GM19043 (cell line): Measurements from ENCODE around the gene PDLIM1.
"Not testable (repeated sequence)": the region's sequence is repeated elsewhere in the genome, so short reads cannot be mapped to it uniquely, and the experiment has no call there.

Source experiments
- ATAC-seq: cut with Tn5 transposase; IDR thresholded peaks from one replicate; pipeline ENCODE4 v1.9.1; 2021; ENCODE audit warnings: low read depth; ENCODE audit not compliant: unreplicated experiment

Gene PDLIM1

GRCh38 chr10:95217476-95217875 lies 73.3 kb downstream of the PDLIM1 start:
- ATAC-seq = no peak

- peak; percentile 81 for ATAC-seq
Observed at GRCh38 chr10:95214793-95215192, 76.0 kb downstream of the PDLIM1 start.

- ATAC-seq = no peak
Observed at GRCh38 chr10:95214369-95214768, 76.4 kb downstream of the PDLIM1 start.

GRCh38 chr10:95211606-95212279 lies 79.1 kb downstream of the PDLIM1 start:
- no peak for ATAC-seq

- no peak for ATAC-seq
Observed at GRCh38 chr10:95209509-95210127, 81.2 kb downstream of the PDLIM1 start.

GRCh38 chr10:95208702-95209391 lies 82.0 kb downstream of the PDLIM1 start:
- no peak for ATAC-seq

GRCh38 chr10:95202865-95203264 lies 87.9 kb downstream of the PDLIM1 start:
- not testable (repeated sequence) for ATAC-seq

GRCh38 chr10:95201736-95202135 lies 89.1 kb downstream of the PDLIM1 start:
- no peak for ATAC-seq

GRCh38 chr10:95196046-95196445 lies 94.8 kb downstream of the PDLIM1 start:
- ATAC-seq = no peak

GRCh38 chr10:95193944-95194343 lies 96.9 kb downstream of the PDLIM1 start, which contains the start of gene ACSM6:
TSS of gene ACSM6 (plus strand) at chr10:95194238. CDS start at chr10:95194486, 248 bp downstream.
- no peak for ATAC-seq

- ATAC-seq = no peak
Observed at GRCh38 chr10:95188593-95188992, 102.2 kb downstream of the PDLIM1 start.

GRCh38 chr10:95187617-95188016 lies 103.2 kb downstream of the PDLIM1 start:
- no peak for ATAC-seq
